Transverse colon (tissue), 3 donors: Measurements from ENCODE around the gene TPSD1.

Experiments
- POLR2A ChIP-seq: fragments of 450-650 bp; IDR thresholded peaks from one replicate; pipeline ENCODE4 v1.6.1; 2016; ENCODE audit warnings: antibody characterized with exemption, mild to moderate bottlenecking, moderate library complexity
- TF ChIP-seq, protein P1 (sequence below), 5 experiments: fragments of 200-600 bp in 3 of 5; fragments of 450-650 bp in 2 of 5; sonication (generic) in 3 of 5; IDR thresholded peaks; 1 replicate in 2 of 5; 2 replicates in 3 of 5; pipeline ENCODE4 v1.5.1; 2016 to 2017; ENCODE audit warnings: antibody characterized with exemption in 5 of 5, inconsistent platforms in 3 of 5, mild to moderate bottlenecking in 2 of 5, moderate library complexity in 1 of 5

DNA sequence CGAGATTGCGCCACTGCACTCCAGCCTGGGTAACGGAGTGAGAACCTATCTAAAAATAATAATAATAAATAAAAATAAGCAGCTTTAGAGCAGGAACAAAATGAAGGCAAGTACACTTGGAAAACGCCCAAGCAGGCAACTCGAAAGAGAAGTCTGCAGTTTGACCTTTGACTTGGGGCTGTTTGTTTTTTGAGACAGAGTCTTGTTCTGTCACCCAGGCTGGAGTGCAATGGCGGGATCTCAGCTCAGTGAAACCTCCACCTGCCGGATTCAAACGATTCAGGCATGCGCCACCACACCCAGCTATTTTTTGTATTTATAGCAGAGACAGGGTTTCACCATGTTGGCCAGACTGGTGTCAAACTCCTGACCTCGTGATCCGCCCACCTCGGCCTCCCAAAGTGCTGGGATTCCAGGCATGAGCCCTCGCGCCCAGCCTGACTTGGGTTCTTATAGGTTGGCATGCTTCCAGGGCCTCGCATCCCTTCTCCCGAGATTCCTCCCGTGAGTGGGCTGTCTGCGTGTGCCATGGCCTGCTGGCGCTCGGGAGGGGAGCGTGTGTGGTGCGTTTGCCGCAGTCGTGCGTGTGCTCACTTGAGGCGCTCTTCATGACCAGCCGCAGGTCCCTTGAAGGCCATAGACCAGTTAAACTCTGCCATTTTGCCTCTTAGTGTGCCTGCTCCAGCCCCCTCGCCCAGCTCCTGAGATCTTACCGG lies 35.1 kb downstream of the TPSD1 start:
- TF ChIP-seq, protein P1, sequence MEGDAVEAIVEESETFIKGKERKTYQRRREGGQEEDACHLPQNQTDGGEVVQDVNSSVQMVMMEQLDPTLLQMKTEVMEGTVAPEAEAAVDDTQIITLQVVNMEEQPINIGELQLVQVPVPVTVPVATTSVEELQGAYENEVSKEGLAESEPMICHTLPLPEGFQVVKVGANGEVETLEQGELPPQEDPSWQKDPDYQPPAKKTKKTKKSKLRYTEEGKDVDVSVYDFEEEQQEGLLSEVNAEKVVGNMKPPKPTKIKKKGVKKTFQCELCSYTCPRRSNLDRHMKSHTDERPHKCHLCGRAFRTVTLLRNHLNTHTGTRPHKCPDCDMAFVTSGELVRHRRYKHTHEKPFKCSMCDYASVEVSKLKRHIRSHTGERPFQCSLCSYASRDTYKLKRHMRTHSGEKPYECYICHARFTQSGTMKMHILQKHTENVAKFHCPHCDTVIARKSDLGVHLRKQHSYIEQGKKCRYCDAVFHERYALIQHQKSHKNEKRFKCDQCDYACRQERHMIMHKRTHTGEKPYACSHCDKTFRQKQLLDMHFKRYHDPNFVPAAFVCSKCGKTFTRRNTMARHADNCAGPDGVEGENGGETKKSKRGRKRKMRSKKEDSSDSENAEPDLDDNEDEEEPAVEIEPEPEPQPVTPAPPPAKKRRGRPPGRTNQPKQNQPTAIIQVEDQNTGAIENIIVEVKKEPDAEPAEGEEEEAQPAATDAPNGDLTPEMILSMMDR (IDR thresholded peaks at IDR 0.05): no peak
- no peak for TF ChIP-seq POLR2A
